Central memory CD4-positive, alpha-beta T cell (primary cell): ENCODE results near the gene AHI1.
"Not testable (repeated sequence)": the region's sequence is repeated elsewhere in the genome, so short reads cannot be mapped to it uniquely, and the experiment has no call there.

Experiments
- DNase-seq: peaks from one replicate; pipeline ENCODE4 v3.0.0; 2022

AHI1 gene

GRCh38 chr6:135258970-135259369 is 238.6 kb downstream of the AHI1 start:
- no peak for DNase-seq

GRCh38 chr6:135257631-135258405 is 239.7 kb downstream of the AHI1 start:
- no peak for DNase-seq

DNA sequence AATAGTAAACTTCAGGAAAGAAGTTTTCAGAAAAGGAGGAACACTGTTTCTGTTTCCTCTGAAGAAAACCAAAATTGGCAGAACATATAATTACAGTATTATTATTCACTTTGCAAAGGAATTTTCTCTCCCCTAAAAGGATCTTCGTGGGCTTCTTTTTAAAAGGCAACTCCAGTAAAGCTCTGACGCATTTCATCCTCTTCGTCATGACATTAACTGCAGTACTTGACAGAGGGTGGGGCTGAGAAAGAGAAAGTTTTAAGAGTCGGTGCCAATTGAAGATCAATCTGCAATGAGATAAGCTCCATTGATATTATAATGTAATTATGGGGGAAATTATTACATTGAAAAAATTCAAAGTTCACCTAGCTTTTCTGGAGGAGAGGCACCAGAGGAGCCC is 240.7 kb downstream of the AHI1 start:
- no peak for DNase-seq

GRCh38 chr6:135254471-135254870 is 243.1 kb downstream of the AHI1 start:
- DNase-seq, result no peak

DNA sequence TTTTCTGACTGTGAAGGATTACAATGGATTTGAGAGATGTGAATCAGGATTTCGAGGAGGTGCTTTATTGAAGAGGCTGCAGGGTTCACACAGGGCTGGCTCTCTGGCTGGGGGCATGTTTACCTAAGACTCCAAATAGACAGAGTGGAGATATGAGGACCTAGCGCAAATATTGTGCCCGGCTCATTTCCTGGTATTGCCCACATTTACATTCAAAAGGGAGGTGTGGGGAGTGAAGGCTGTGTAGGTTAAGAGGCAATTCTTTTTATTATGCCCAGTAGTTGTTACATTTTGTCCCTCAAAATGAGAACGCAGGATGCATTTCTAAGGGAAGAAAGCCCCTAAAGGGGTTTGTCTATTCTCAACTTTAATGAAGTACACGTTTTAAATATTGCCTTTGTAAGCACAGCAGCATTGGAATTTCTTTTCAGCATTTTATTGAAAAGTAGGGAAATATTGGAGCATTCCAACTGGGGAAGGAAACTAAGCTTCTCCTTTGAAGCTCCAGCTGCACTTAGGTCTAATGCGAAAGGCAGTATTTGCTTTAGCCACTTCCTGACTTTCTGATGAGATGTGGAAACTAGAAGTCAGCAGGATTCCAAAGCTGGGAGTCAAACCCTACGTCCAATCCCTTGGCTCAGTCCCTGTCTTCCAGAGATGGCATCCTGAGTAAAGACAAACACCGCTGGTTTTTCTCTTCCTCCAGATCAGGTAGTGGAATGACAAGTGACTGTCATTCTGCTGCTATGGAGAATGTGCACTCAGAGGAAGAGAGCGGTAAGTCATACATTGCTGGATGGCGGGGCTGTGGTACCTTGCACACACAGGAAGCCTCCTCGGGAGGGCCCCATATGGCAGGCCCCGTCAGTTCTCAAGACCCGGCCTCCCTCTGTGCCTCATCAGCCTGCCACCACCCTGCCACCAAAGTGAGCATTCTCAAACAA is 245.8 kb downstream of the AHI1 start:
- DNase-seq, result no peak

GRCh38 chr6:135250751-135251497 is 246.6 kb downstream of the AHI1 start:
- no peak for DNase-seq

DNA sequence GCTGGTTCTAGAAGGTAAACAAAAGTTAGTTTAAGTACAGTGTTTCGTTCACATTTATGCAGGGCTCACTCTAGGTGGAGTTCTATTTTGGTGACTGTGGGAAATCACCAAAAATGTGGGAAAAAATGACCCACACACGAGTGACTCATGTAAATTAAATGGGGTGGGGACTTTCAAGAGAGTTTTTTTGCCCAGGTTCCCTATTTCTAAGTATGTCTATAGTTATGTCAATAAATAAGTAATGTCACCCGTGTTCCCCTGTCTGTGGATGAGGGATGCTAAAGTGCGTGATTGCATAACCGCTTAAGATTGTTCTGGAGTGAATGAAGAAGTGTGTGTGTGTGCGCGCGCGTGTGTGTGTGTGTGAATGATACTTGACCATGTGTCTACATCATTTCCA is 247.3 kb downstream of the AHI1 start:
- no peak for DNase-seq

DNA sequence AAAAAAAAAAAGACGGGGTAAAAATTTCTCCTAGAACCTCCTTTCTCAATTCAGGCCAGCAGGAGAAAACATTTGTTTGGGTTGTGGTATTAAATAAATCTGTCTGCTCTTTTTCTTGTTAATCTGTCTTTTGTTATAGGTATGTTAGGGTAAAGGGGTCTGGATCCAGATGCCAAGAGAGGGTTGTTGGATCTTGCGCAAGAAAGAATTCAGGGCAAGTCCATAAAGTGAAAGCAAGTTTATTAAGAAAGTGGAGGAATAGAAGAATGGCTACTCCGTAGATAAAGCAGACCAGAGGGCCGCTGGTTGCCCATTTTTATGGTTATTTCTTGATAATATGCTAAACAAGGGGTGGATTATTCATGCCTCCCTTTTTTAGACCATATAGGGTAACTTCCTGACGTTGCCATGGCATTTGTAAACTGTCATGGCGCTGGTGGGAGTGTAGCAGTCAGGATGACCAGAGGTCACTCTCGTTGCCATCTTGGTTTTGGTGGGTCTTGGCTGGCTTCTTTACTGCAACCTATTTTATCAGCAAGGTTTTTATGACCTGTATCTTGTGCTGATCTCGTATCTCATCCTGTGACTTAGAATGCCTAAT is 251.0 kb downstream of the AHI1 start:
- DNase-seq, result not testable (repeated sequence)

GRCh38 chr6:135244805-135245204 is 252.7 kb downstream of the AHI1 start:
- DNase-seq, result no peak

GRCh38 chr6:135243871-135244796 is 253.4 kb downstream of the AHI1 start:
- DNase-seq, result no peak

DNA sequence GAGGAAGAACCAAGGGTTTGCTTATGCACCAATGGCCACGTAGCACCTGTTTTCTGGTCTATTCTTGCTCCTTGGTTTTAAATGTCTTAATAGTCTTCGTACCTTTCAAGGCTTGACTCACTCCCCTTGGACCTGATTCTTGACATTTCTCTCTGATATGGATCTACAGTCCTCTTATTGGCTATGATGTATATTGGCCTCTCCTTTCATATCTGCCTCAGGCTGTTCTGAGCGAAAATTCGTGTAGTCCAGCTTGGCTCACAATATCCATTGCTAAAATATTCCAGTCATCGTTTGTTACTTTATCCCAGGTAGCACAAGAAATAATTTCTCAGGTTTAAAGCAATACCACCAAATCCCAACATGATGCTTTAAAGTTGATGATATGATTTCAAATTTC is 256.8 kb downstream of the AHI1 start:
- no peak for DNase-seq

DNA sequence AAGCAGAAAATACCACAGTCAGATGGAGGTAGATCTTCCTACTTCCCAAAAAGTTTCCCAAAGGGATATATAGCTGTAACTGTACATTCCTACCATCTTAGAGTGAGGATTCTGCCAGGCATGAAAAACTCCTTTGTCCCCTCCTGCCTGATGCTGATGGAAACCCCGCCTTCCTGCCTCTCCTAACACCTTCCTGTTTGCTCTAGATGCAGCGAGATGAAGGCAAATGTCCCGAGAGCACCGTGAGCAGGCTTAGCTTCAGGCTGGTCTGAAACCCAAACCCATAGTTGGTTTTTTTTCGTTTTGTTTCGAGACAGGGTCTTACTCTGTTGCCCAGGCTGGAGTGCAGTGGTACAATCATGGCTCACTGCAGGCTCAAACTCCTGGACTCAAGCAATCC is 260.8 kb downstream of the AHI1 start:
- DNase-seq, result no peak

GRCh38 chr6:135236319-135236718 is 261.2 kb downstream of the AHI1 start:
- no peak for DNase-seq

- DNase-seq, result no peak
Measured at GRCh38 chr6:135235716-135236115, 261.8 kb downstream of the AHI1 start.

DNA sequence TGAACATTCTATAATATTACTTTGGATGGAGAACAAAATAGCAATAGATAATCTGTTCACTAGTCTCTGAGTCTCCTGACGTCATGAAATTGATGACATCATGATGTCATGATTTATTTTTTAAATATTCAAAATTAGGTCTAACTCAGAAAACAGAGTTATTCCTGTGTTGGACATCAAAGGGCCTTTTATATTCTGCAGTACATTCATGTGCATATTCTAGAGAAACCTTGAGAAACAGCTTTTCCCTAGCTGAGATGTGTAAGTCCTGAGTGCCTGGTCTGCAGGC is 263.1 kb downstream of the AHI1 start:
- DNase-seq, result no peak

DNA sequence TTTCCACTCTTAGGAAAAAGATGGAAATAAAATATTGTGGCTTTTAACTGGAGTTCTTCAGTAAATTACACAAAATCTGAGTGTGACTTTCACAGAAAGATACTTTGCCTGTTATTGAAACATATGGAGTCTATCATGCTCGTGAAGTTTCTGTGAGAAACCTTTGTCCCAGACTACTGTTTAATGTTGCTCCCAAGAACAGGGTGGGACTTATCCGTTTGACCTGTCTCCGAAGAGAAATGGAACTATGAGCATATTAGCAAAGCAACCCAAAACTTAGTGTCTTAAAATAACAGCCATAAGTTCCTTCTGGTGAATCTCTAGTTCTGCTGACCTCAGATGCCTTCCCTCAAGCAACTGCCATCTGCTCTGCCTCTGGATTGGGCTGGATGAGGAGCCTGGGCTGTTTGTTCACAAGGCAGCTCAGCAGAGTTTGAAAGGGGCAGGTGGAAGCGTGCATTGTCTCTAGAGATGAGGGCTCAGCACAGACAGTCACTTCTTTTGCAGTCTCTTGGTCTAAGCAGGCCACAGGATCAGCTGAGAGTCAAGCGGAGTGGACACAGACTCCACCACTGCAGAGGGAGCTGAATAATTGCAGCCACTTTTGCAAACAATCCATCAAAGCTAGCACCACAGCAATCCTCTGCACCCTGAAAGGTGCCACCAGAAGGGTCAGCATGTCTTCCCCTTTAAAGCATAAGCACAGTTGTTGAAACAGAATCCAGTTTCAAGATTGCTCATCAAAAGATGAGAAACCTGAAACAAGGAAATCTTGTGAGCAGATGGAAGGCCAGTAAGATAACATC is 263.7 kb downstream of the AHI1 start:
- DNase-seq, result no peak
